ENCODE data around the gene NAT10. TPM values are rescaled to one million over a fixed set of nuclear protein-coding genes. Genes with fewer than 3 reads are reported as not detected.

Gene NAT10
- total and polyA plus RNA-seq, 8 donors, result 30.0 to 69.3 (median 62.6) TPM

GRCh38 chr11:34146866-34147265 lies 41.4 kb downstream of the NAT10 start:
- no peak for TF ChIP-seq CTCF (IDR thresholded peaks at IDR 0.05)
- no peak for ATAC-seq
- DNase-seq, result peak in 1 of 4 donors; percentile 8
- Histone ChIP-seq H3K4me1 (no peaks in the 10 kb centered on the region), H3K4me3 (no peak overlapping the region), H3K27me3 (no peaks in the 10 kb centered on the region), H3K36me3 (peaks cover 0 to 100% of the 10 kb centered on the region in 2 donors), H3K27ac (no peak overlapping the region), H3K9me3 (no peaks in the 10 kb centered on the region)
- intact Hi-C loops (cut with DNase I), result no loop called here

- intact Hi-C loops (cut with DNase I), result no loop called here
- peaks cover 0 to 100% of the 10 kb centered on the region in 2 donors for H3K36me3 ChIP-seq
- no peak overlapping the region for H3K4me3 ChIP-seq
- no peak for TF ChIP-seq CTCF (IDR thresholded peaks at IDR 0.05)
- H3K27me3 ChIP-seq, result no peaks in the 10 kb centered on the region
- no peaks in the 10 kb centered on the region for H3K9me3 ChIP-seq
- DNase-seq (peak in 1 of 4 donors; percentile 37), ATAC-seq (no peak)
- H3K4me1 ChIP-seq, result no peaks in the 10 kb centered on the region
- H3K27ac ChIP-seq, result no peak overlapping the region
Observed at GRCh38 chr11:34147581-34147980, 42.2 kb downstream of the NAT10 start.

- no peak for ATAC-seq
- Histone ChIP-seq H3K27ac (peak overlapping the region in 1 of 2 donors; percentile 66), H3K4me3 (no peak overlapping the region), H3K27me3 (no peaks in the 10 kb centered on the region), H3K4me1 (peaks cover 0 to 6% of the 10 kb centered on the region in 2 donors), H3K36me3 (peaks cover 0 to 97% of the 10 kb centered on the region in 2 donors), H3K9me3 (no peaks in the 10 kb centered on the region)
- peak in 1 of 4 donors; percentile 76 for DNase-seq
- no peak for TF ChIP-seq CTCF (IDR thresholded peaks at IDR 0.05)
- intact Hi-C loops (cut with DNase I), result no loop called here
Observed at GRCh38 chr11:34148504-34149165, 43.2 kb downstream of the NAT10 start.

- no peak for TF ChIP-seq CTCF (IDR thresholded peaks at IDR 0.05)
- H3K4me1 ChIP-seq, result peaks cover 0 to 12% of the 10 kb centered on the region in 2 donors
- H3K27me3 ChIP-seq, result no peaks in the 10 kb centered on the region
- ATAC-seq, result no peak
- peak in 1 of 4 donors; percentile 60 for DNase-seq
- peak overlapping the region in 1 of 2 donors; percentile 66 for H3K27ac ChIP-seq
- no peaks in the 10 kb centered on the region for H3K9me3 ChIP-seq
- intact Hi-C loops (cut with DNase I), result no loop called here
- no peak overlapping the region for H3K4me3 ChIP-seq
- H3K36me3 ChIP-seq, result peaks cover 0 to 91% of the 10 kb centered on the region in 2 donors
Observed at GRCh38 chr11:34149274-34149673, 43.8 kb downstream of the NAT10 start.

GRCh38 chr11:34149786-34150185 lies 44.4 kb downstream of the NAT10 start:
- Histone ChIP-seq H3K27me3 (no peaks in the 10 kb centered on the region), H3K36me3 (peaks cover 0 to 88% of the 10 kb centered on the region in 2 donors), H3K9me3 (no peaks in the 10 kb centered on the region), H3K27ac (no peak overlapping the region), H3K4me3 (no peak overlapping the region), H3K4me1 (peaks cover 0 to 17% of the 10 kb centered on the region in 2 donors)
- TF ChIP-seq CTCF (IDR thresholded peaks at IDR 0.05), result no peak
- DNase-seq (peak in 1 of 4 donors; percentile 49), ATAC-seq (peak; percentile 31)
- intact Hi-C loops (cut with DNase I), result no loop called here

Measured in left lung (tissue), 10 donors.